ENCODE data around the gene ANKS1B.
"Not testable (repeated sequence)": the region's sequence is repeated elsewhere in the genome, so short reads cannot be mapped to it uniquely, and the experiment has no call there.

ANKS1B gene

DNA sequence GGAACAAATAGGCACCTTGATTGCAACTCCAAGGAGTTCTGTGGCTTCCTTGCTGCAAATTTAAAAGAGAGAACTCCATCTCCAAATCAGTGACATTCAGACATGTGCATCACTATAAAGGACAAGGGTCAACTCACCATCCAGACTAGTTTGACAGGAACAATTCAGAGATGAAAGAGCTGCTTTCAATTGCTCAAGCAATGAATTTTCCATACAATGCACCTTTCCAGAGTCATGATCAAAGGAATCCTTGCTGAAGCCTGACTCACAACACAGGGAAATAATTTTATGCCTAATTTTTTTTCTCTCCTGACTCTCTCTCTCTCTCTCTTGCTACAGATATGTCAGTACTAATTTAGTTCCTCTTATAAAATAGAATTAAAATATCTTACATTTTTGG, 717.7 kb downstream of the ANKS1B start:
- DNase-seq (ENCODE audit: low read depth in 2 of 2): no peak

DNA sequence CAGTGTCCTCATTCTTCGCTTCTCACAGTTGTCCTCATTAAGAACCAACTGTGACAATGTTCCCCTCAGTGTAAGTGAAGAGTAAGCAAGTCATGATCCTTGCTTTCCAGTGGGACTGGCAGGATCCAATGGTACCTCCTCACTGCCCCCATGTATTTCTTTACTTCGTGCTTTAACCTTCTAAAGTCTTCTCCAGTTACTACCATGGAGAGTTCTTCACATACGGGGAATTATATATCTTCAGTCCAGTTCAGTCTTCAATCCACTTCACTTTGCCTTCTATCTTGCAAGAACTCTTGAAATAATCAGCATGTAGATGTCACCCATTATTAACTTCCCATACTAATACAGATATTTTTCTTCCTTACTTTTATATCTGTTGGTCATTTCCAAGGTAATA, 719.1 kb downstream of the ANKS1B start:
- no peak for DNase-seq (ENCODE audit: low read depth in 2 of 2)

GRCh38 chr12:99261256-99261655, 723.5 kb downstream of the ANKS1B start:
- no peak for DNase-seq (ENCODE audit: low read depth in 2 of 2)

DNA sequence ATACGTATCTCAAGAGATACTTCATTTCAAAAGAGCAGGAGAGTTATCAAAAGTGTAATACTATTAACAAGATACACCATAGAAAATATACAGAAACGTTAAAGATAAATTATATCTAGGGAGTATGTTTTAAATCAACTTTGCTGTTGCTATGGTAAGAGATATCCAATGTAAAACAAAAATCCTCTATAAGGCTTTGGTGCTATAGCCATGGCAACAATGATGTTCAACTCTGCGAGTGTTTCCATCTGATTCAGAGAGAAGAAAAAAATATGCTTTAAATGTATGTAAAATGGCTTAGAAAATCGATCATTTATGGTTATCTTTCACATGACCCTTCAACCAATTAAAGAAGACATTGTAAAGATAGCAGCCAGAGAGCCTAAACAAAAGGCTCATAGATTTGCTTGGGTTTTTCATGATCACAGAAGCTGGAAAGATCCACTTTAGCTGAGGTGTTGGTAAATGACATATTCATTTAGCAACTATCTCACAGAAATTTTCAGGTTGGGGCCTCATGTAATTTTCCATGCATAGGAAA, 724.2 kb downstream of the ANKS1B start:
- no peak for DNase-seq (ENCODE audit: low read depth in 2 of 2)

GRCh38 chr12:99259040-99259934, 725.4 kb downstream of the ANKS1B start:
- no peak for DNase-seq (ENCODE audit: low read depth in 2 of 2)

GRCh38 chr12:99257672-99258071, 727.1 kb downstream of the ANKS1B start:
- no peak for DNase-seq (ENCODE audit: low read depth in 2 of 2)

DNA sequence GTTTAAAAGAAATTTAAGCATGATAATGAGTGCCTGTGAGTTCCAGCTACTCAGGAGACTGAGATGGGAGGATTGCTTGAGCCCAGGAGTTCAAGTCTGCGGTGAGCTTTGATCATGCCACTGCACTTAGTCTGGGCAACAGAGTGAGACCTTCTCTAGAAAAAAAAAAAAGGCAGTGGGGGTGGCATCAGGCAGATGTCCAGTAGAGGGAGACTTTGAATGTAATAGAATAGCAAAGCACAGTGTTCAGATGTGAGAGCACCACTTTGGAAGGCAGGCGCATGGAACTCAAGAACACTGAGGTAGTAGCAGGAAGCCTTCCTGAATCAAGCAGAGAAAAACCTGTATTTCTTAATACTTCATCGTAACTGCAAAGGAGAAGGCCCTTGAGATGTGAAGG, 731.7 kb downstream of the ANKS1B start:
- DNase-seq (ENCODE audit: low read depth in 2 of 2): no peak

DNA sequence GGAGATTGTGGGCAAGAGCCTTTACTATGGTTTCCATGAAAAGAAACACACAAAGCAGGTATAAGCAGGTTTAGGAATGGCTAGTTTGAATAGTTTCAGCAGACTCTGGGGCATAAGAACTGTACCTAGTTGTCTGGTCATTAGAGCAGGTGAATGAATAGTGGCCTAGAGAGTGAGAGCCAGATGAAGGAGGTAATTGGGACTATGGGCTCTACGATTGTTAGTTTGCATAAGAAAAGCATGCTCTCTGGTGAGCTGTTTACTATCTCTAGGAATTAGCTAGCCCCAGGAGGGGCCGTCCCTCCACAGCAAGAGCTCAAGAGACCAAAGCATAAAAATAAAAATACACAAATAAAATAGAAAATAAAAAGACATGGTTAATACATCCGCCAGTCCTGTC, 734.6 kb downstream of the ANKS1B start:
- DNase-seq (ENCODE audit: low read depth in 2 of 2): no peak

GRCh38 chr12:99249543-99249942, 735.2 kb downstream of the ANKS1B start:
- DNase-seq (ENCODE audit: low read depth in 2 of 2): no peak

DNA sequence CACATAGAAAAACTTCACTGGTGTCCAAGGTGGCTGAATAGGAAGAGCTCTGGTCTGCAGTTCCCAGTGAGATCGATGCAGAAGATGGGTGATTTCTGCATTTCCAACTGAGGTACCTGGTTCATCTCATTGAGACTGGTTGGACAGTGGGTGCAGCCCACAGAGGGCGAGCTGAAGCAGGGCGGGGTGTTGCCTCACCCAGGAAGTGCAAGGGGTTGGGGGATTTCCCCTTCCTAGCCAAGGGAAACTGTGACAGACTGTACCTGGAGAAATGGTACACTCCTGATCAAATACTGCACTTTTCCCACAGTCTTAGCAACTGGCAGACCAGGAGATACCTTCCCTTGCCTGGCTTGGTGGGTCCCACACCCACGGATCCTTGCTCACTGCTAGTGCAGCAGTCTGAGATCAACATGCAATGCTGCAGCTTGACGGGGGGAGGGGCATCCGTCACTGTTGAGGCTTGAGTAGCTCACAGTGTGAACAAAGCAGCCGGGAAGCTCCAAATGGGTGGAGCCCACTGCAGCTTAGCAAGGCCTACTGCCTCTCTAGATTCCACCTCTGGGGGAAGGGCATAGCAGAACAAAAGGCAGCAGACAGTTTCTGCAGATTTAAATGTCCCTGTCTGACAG, 746.7 kb downstream of the ANKS1B start:
- not testable (repeated sequence) for DNase-seq (ENCODE audit: low read depth in 2 of 2)

- no peak for DNase-seq (ENCODE audit: low read depth in 2 of 2)
These were observed 749.4 kb downstream of the ANKS1B start for GRCh38 chr12:99235381-99235780.

DNA sequence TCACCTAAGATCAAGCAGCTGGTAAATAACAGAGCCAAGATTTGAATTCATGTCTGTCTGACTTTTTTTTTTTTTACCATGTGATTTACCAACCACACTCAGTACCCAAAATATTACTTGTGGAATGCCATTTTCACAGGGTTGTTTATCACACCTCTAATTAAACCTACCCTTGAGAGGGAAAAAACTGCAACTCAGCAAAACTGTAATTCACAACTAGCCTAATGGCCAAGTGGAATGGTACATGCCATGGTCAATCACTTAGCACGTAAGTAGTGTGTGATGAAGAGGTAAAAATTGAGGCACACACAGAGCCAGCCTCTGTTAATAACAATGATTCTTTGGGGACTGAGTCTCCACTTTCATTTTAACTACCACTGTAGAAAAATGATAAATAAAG, 750.0 kb downstream of the ANKS1B start:
- DNase-seq (ENCODE audit: low read depth in 2 of 2): no peak

GRCh38 chr12:99232324-99232723, 752.4 kb downstream of the ANKS1B start:
- DNase-seq (ENCODE audit: low read depth in 2 of 2): no peak

GRCh38 chr12:99231031-99231430, 753.7 kb downstream of the ANKS1B start:
- DNase-seq (ENCODE audit: low read depth in 2 of 2): no peak

GRCh38 chr12:99224237-99224636, 760.5 kb downstream of the ANKS1B start:
- DNase-seq (ENCODE audit: low read depth in 2 of 2): no peak

DNA sequence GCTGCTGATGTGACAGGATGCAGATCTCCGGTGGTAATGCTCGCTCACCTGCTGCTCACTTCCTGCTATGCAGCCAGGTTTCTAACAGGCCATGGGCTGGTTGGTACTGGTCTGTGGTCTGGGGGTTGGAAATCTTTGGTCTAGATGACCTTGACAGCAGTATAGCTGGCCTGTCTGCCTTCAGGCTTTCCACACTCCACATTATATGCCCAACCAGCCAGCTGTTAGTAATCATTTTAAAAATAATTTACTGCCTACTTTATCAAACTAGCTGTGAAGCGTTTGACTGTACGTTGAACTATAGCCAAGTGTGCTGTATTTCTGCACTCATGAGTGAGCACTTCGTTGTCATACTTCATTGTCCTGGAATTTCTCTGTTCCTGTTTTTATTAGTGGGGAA, 761.2 kb downstream of the ANKS1B start:
- DNase-seq (ENCODE audit: low read depth in 2 of 2): no peak

GRCh38 chr12:99213047-99213446, 771.7 kb downstream of the ANKS1B start:
- DNase-seq (ENCODE audit: low read depth in 2 of 2): no peak

DNA sequence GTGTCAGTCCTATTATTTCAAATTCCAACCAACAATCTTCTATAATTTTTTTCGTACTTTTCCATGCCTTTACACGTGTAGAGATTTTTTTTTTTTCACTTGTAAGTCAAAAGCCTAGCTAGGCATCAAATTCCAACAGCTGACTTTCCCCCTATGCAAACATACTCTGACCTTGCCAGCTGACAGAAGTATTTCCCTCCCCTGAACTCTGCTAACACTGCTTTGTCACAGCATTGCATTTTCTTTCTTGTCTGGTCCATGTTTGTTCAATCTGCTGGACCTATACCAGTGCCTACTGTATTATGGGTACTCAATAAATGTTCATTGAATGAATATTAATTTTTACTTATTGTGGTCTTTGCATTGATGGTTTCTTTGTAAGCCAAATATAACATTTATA, 772.5 kb downstream of the ANKS1B start:
- DNase-seq (ENCODE audit: low read depth in 2 of 2): no peak

GRCh38 chr12:99205111-99205510, 779.6 kb downstream of the ANKS1B start:
- DNase-seq (ENCODE audit: low read depth in 2 of 2): no peak

GRCh38 chr12:99201906-99202645, 782.7 kb downstream of the ANKS1B start:
- no peak for DNase-seq (ENCODE audit: low read depth in 2 of 2)

GRCh38 chr12:99200711-99201384, 783.9 kb downstream of the ANKS1B start:
- no peak for DNase-seq (ENCODE audit: low read depth in 2 of 2)

- DNase-seq (ENCODE audit: low read depth in 2 of 2): no peak
These were observed 789.3 kb downstream of the ANKS1B start for GRCh38 chr12:99195474-99195873.

All from activated CD4-positive, alpha-beta T cell treated with anti-CD3 and anti-CD28 coated beads for 24 hours (primary cell).